ENCODE results near the gene KHDRBS1.
"Not testable (repeated sequence)": the region's sequence is repeated elsewhere in the genome, so short reads cannot be mapped to it uniquely, and the experiment has no call there.

KHDRBS1 gene

GRCh38 chr1:32014199-32014947, 705 bp downstream of the KHDRBS1 start:
- peak; percentile 62 for DNase-seq (ENCODE audit: low spot score)

GRCh38 chr1:32014948-32015273, 1.2 kb downstream of the KHDRBS1 start:
- peak; percentile 30 for DNase-seq (ENCODE audit: low spot score)

- DNase-seq (ENCODE audit: low spot score): no peak
Measured at GRCh38 chr1:32020339-32020738, 6.7 kb downstream of the KHDRBS1 start.

- DNase-seq (ENCODE audit: low spot score): not testable (repeated sequence)
Measured at GRCh38 chr1:32021574-32022018, 7.9 kb downstream of the KHDRBS1 start.

GRCh38 chr1:32023351-32023750, 9.7 kb downstream of the KHDRBS1 start:
- no peak for DNase-seq (ENCODE audit: low spot score)

- DNase-seq (ENCODE audit: low spot score): no peak
Measured at GRCh38 chr1:32025515-32025914, 11.8 kb downstream of the KHDRBS1 start.

- no peak for DNase-seq (ENCODE audit: low spot score)
Measured at GRCh38 chr1:32028746-32029145, 15.1 kb downstream of the KHDRBS1 start.

GRCh38 chr1:32031578-32032274, 18.1 kb downstream of the KHDRBS1 start:
- peak; percentile 58 for DNase-seq (ENCODE audit: low spot score)

- no peak for DNase-seq (ENCODE audit: low spot score)
Measured at GRCh38 chr1:32032275-32032615, 18.6 kb downstream of the KHDRBS1 start.

GRCh38 chr1:32035119-32035518, 21.5 kb downstream of the KHDRBS1 start:
- no peak for DNase-seq (ENCODE audit: low spot score)

- no peak for DNase-seq (ENCODE audit: low spot score)
Measured at GRCh38 chr1:32040711-32041110, 27.0 kb downstream of the KHDRBS1 start.

- DNase-seq (ENCODE audit: low spot score): no peak
Measured at GRCh38 chr1:32042330-32042729, 28.7 kb downstream of the KHDRBS1 start.

GRCh38 chr1:32044234-32044633, 30.6 kb downstream of the KHDRBS1 start:
- no peak for DNase-seq (ENCODE audit: low spot score)

- DNase-seq (ENCODE audit: low spot score): no peak
Measured at GRCh38 chr1:32045772-32046171, 32.1 kb downstream of the KHDRBS1 start.

- no peak for DNase-seq (ENCODE audit: low spot score)
Measured at GRCh38 chr1:32047701-32048100, 34.0 kb downstream of the KHDRBS1 start.

- no peak for DNase-seq (ENCODE audit: low spot score)
Measured at GRCh38 chr1:32048440-32048839, 34.8 kb downstream of the KHDRBS1 start.

- no peak for DNase-seq (ENCODE audit: low spot score)
Measured at GRCh38 chr1:32051706-32052105, 38.0 kb downstream of the KHDRBS1 start.

GRCh38 chr1:32052887-32053286, 39.2 kb downstream of the KHDRBS1 start:
- DNase-seq (ENCODE audit: low spot score): peak; percentile 51

GRCh38 chr1:32055416-32055815, 41.7 kb downstream of the KHDRBS1 start:
- no peak for DNase-seq (ENCODE audit: low spot score)

GRCh38 chr1:32056598-32056997, 42.9 kb downstream of the KHDRBS1 start:
- no peak for DNase-seq (ENCODE audit: low spot score)

- DNase-seq (ENCODE audit: low spot score): no peak
Measured at GRCh38 chr1:32060914-32061313, 47.2 kb downstream of the KHDRBS1 start.

GRCh38 chr1:32062867-32063230, 49.2 kb downstream of the KHDRBS1 start:
- DNase-seq (ENCODE audit: low spot score): no peak

GRCh38 chr1:32063261-32063681, 49.6 kb downstream of the KHDRBS1 start:
- DNase-seq (ENCODE audit: low spot score): peak; percentile 78
